K562 (cell line): ENCODE results near the gene MGAT5.

Source experiments
- ATF1 ChIP-seq, 2 experiments: fragments of 450-650 bp in 1 of 2; IDR thresholded peaks; 2 replicates each; pipeline ENCODE4 v1.6.1; 2016; ENCODE audit warnings: missing compliant biosample characterization in 1 of 2, missing genetic modification characterization in 1 of 2
- FOS ChIP-seq: IDR thresholded peaks from 3 replicates; pipeline ENCODE4 v1.6.1; 2011; ENCODE audit not compliant: insufficient read length; ENCODE audit errors: extremely low read depth
- HMG20B ChIP-seq: fragments of 250-450 bp; sonication (Bioruptor Pico); IDR thresholded peaks from 2 replicates; pipeline ENCODE4 v1.5.0; 2021; ENCODE audit warnings: mild to moderate bottlenecking
- HNRNPUL1 ChIP-seq: fragments of 200-400 bp; formaldehyde crosslinking; IDR thresholded peaks from 2 replicates; pipeline ENCODE4 v1.6.1; 2017; ENCODE audit warnings: low read length
- JUND ChIP-seq, 2 experiments: IDR thresholded peaks; 2 replicates in 1 of 2; 3 replicates in 1 of 2; pipeline ENCODE4 v1.6.1; 2011; ENCODE audit warnings: borderline replicate concordance in 2 of 2, low read depth in 2 of 2, low read length in 2 of 2, improper control_type of control experiment in 1 of 2, missing biosample characterization in 1 of 2, missing genetic modification characterization in 1 of 2, missing genetic modification reagents in 1 of 2
- NFATC3 ChIP-seq: fragments of 450-650 bp; IDR thresholded peaks from 2 replicates; pipeline ENCODE4 v1.6.1; 2017; ENCODE audit warnings: mild to moderate bottlenecking
- NFIC ChIP-seq: fragments of 450-650 bp; IDR thresholded peaks from 2 replicates; pipeline ENCODE4 v1.6.1; 2017; ENCODE audit warnings: mild to moderate bottlenecking, inconsistent platforms
- ZBTB8A ChIP-seq: fragments of 450-650 bp; IDR thresholded peaks from 2 replicates; pipeline ENCODE4 v1.6.1; 2018; ENCODE audit warnings: mild to moderate bottlenecking, moderate library complexity; ENCODE audit not compliant: partially characterized antibody
- ZNF140 ChIP-seq: fragments of 250-450 bp; sonication (Bioruptor Pico); IDR thresholded peaks from 2 replicates; pipeline ENCODE4 v1.8.0; 2021; ENCODE audit warnings: moderate library complexity, mild to moderate bottlenecking, inconsistent platforms
- ZNF583 ChIP-seq: fragments of 250-450 bp; sonication (Bioruptor Pico); IDR thresholded peaks from 2 replicates; pipeline ENCODE4 v1.4.0; 2020
- TF ChIP-seq, protein P1 (sequence below): sonication (generic); formaldehyde crosslinking; IDR thresholded peaks from 2 replicates; pipeline ENCODE4 v1.8.1; 2023; ENCODE audit warnings: mild to moderate bottlenecking, missing genetic modification reagents
- TF ChIP-seq, protein P2 (sequence below): fragments of 250-450 bp; sonication (Bioruptor Pico); IDR thresholded peaks from 2 replicates; pipeline ENCODE4 v1.5.0; 2022; ENCODE audit warnings: mild to moderate bottlenecking

- TF ChIP-seq HMG20B (CRISPR knock-in tag): no peak
- TF ChIP-seq NFIC: no peak
- TF ChIP-seq ATF1 (CRISPR knock-in tag; IDR thresholded peaks at IDR 0.05): no peak
- TF ChIP-seq ATF1 (tag; IDR thresholded peaks at IDR 0.05): no peak
- TF ChIP-seq, protein P1, sequence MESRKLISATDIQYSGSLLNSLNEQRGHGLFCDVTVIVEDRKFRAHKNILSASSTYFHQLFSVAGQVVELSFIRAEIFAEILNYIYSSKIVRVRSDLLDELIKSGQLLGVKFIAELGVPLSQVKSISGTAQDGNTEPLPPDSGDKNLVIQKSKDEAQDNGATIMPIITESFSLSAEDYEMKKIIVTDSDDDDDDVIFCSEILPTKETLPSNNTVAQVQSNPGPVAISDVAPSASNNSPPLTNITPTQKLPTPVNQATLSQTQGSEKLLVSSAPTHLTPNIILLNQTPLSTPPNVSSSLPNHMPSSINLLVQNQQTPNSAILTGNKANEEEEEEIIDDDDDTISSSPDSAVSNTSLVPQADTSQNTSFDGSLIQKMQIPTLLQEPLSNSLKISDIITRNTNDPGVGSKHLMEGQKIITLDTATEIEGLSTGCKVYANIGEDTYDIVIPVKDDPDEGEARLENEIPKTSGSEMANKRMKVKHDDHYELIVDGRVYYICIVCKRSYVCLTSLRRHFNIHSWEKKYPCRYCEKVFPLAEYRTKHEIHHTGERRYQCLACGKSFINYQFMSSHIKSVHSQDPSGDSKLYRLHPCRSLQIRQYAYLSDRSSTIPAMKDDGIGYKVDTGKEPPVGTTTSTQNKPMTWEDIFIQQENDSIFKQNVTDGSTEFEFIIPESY (CRISPR knock-in tag): no peak
- TF ChIP-seq ZNF140 (CRISPR knock-in tag): no peak
- no peak for TF ChIP-seq ZBTB8A
- TF ChIP-seq, protein P2, sequence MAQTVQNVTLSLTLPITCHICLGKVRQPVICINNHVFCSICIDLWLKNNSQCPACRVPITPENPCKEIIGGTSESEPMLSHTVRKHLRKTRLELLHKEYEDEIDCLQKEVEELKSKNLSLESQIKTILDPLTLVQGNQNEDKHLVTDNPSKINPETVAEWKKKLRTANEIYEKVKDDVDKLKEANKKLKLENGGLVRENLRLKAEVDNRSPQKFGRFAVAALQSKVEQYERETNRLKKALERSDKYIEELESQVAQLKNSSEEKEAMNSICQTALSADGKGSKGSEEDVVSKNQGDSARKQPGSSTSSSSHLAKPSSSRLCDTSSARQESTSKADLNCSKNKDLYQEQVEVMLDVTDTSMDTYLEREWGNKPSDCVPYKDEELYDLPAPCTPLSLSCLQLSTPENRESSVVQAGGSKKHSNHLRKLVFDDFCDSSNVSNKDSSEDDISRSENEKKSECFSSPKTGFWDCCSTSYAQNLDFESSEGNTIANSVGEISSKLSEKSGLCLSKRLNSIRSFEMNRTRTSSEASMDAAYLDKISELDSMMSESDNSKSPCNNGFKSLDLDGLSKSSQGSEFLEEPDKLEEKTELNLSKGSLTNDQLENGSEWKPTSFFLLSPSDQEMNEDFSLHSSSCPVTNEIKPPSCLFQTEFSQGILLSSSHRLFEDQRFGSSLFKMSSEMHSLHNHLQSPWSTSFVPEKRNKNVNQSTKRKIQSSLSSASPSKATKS (CRISPR knock-in tag): no peak
- no peak for TF ChIP-seq ZNF583 (CRISPR knock-in tag)
- TF ChIP-seq HNRNPUL1: no peak
- TF ChIP-seq NFATC3: no peak
- TF ChIP-seq FOS: no peak
- TF ChIP-seq JUND (IDR thresholded peaks at IDR 0.05; ENCODE audit: borderline replicate concordance, low read depth, low read length): no peak
- TF ChIP-seq JUND (tag; IDR thresholded peaks at IDR 0.05; ENCODE audit: borderline replicate concordance, low read depth, low read length): no peak
Measured at GRCh38 chr2:134226601-134227000, 27.3 kb upstream of the MGAT5 start.
